SU-DHL-6 (cell line): Measurements from ENCODE around the gene POLA1.

Source experiments
- H2AFZ ChIP-seq: fragments of 200-600 bp; sonication (generic); 2 replicates; pipeline ENCODE4 v1.6.1; 2014; ENCODE audit warnings: low read depth, mild to moderate bottlenecking, moderate library complexity, mixed read lengths, antibody characterized with exemption, low read length; ENCODE audit not compliant: severe bottlenecking
- H3F3A ChIP-seq: fragments of 200-600 bp; shearing (Covaris generic); 2 replicates; pipeline ENCODE4 v1.6.0; 2016; ENCODE audit warnings: antibody characterized with exemption, mild to moderate bottlenecking; ENCODE audit not compliant: insufficient read depth
- H3K27ac ChIP-seq: fragments of 200-600 bp; sonication (generic); 2 replicates; pipeline ENCODE4 v1.5.1; 2016; ENCODE audit warnings: low read depth, mild to moderate bottlenecking, low read length, moderate library complexity, mixed read lengths
- H3K27me3 ChIP-seq: fragments of 200-600 bp; sonication (generic), shearing (Covaris generic); 2 replicates; pipeline ENCODE4 v1.6.0; 2014; ENCODE audit warnings: mild to moderate bottlenecking, low read length
- H3K36me3 ChIP-seq: fragments of 200-600 bp; sonication (generic); 2 replicates; pipeline ENCODE4 v1.6.1; 2014; ENCODE audit warnings: mild to moderate bottlenecking, low read length, mixed read lengths
- H3K4me2 ChIP-seq: fragments of 300-600, 200-600 bp; shearing (Covaris generic), sonication (generic); 2 replicates; pipeline ENCODE4 v1.6.0; 2014; ENCODE audit warnings: low read length, low read depth, mild to moderate bottlenecking; ENCODE audit not compliant: poor library complexity, severe bottlenecking
- H3K4me3 ChIP-seq: fragments of 200-600 bp; sonication (generic); 2 replicates; pipeline ENCODE4 v1.5.1; 2014; ENCODE audit warnings: antibody characterized with exemption, low read length, mild to moderate bottlenecking, mixed read lengths; ENCODE audit not compliant: insufficient read depth, poor library complexity, severe bottlenecking
- H3K79me2 ChIP-seq: fragments of 200-600 bp; sonication (generic); 2 replicates; pipeline ENCODE4 v1.6.1; 2014; ENCODE audit warnings: mild to moderate bottlenecking, low read length, moderate library complexity; ENCODE audit not compliant: insufficient read depth
- H3K9ac ChIP-seq: fragments of 200-600 bp; sonication (generic); 2 replicates; pipeline ENCODE4 v1.7.0; 2014; ENCODE audit warnings: mild to moderate bottlenecking, low read length
- H3K9me2 ChIP-seq: fragments of 200-600 bp; sonication (generic); replicated peaks from 2 replicates; pipeline ENCODE4 v1.6.1; 2014; ENCODE audit warnings: low read length; ENCODE audit not compliant: insufficient read depth
- H3K9me3 ChIP-seq: fragments of 200-600 bp; sonication (generic); 2 replicates; pipeline ENCODE4 v1.6.1; 2014; ENCODE audit warnings: low read length, mixed read lengths; ENCODE audit not compliant: insufficient read depth
- H4K20me1 ChIP-seq: fragments of 200-600 bp; sonication (generic); 2 replicates; pipeline ENCODE4 v1.6.1; 2014; ENCODE audit warnings: low read depth, mild to moderate bottlenecking, antibody characterized with exemption, low read length, moderate library complexity, mixed read lengths
- CTCF ChIP-seq: fragments of 200-600 bp; sonication (generic); IDR thresholded peaks from one replicate; pipeline ENCODE4 v1.5.1; 2017; ENCODE audit warnings: antibody characterized with exemption, mild to moderate bottlenecking, low read length, moderate library complexity; ENCODE audit not compliant: insufficient read depth, poor library complexity, severe bottlenecking
- EZH2phosphoT487 ChIP-seq: fragments of 200-600 bp; sonication (generic), shearing (Covaris generic); conservative IDR thresholded peaks from 2 replicates; pipeline ENCODE4 v1.6.1; 2018; ENCODE audit warnings: mild to moderate bottlenecking, antibody characterized with exemption, low read length, moderate library complexity, mixed read lengths

Gene POLA1

GRCh38 chrX:24718771-24719170 is 25.1 kb downstream of the POLA1 start:
- TF ChIP-seq CTCF, result no peak
- TF ChIP-seq EZH2phosphoT487, result no peak
- no peak overlapping the region for H3K27ac ChIP-seq

GRCh38 chrX:24720036-24720435 is 26.3 kb downstream of the POLA1 start:
- Histone ChIP-seq H4K20me1 (no peaks in the 10 kb centered on the region), H3K27me3 (no peaks in the 10 kb centered on the region), H3K9ac (no peak overlapping the region), H3F3A (no peaks in the 10 kb centered on the region), H3K9me3 (no peaks in the 10 kb centered on the region), H3K9me2 (no peaks in the 10 kb centered on the region), H3K4me3 (no peak overlapping the region), H3K79me2 (no peaks in the 10 kb centered on the region; the same call in 1 of the 2 replicates), H3K27ac (no peak overlapping the region), H2AFZ (no peak overlapping the region), H3K4me2 (no peak overlapping the region), H3K36me3 (peaks cover 10% of the 10 kb centered on the region; the same call in 1 of the 2 replicates)
- no peak for TF ChIP-seq EZH2phosphoT487
- no peak for TF ChIP-seq CTCF

More at GRCh38 chrX:24718771-24719170, 25.1 kb downstream of the POLA1 start:
- Histone ChIP-seq H2AFZ (no peak overlapping the region), H3K9ac (no peak overlapping the region), H3K9me3 (no peaks in the 10 kb centered on the region), H3K27me3 (no peaks in the 10 kb centered on the region), H3K4me3 (no peak overlapping the region), H3K9me2 (no peaks in the 10 kb centered on the region), H3K4me2 (no peak overlapping the region), H3K36me3 (peaks cover 10% of the 10 kb centered on the region; the same call in 1 of the 2 replicates), H3K79me2 (no peaks in the 10 kb centered on the region; the same call in 1 of the 2 replicates), H3F3A (no peaks in the 10 kb centered on the region), H4K20me1 (no peaks in the 10 kb centered on the region)

DNA sequence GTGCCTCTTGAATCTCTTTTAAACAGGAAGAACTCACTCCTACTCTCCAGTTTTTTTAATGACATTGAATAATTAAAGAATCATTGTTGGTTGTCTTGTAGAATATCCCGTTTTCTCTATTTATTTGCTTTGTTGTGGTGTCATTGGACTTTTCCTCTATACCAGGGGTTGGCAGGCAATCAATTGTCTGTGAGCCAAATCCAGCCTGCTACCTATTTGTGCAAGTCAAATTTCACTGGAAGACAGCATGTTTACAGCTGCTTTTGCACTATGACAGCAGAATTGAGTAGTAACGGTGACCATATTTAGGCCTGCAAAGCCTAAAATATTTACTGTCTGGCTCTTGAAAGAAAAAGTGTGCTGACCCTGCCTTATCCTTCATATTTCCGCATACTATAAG is 34.8 kb downstream of the POLA1 start:
- Histone ChIP-seq H3K36me3 (peaks cover 4% of the 10 kb centered on the region; the same call in 1 of the 2 replicates), H3K27ac (no peak overlapping the region)
- no peak for TF ChIP-seq CTCF
- TF ChIP-seq EZH2phosphoT487, result no peak

More for the DNA sequence above, 34.8 kb downstream of the POLA1 start:
- H3K27me3 ChIP-seq, result no peaks in the 10 kb centered on the region
- no peaks in the 10 kb centered on the region for H3K9me2 ChIP-seq
- H2AFZ ChIP-seq, result no peak overlapping the region
- no peaks in the 10 kb centered on the region for H4K20me1 ChIP-seq
- H3K79me2 ChIP-seq, result no peaks in the 10 kb centered on the region
- H3F3A ChIP-seq, result no peaks in the 10 kb centered on the region
- H3K9me3 ChIP-seq, result no peaks in the 10 kb centered on the region
- no peak overlapping the region for H3K4me2 ChIP-seq
- no peak overlapping the region for H3K9ac ChIP-seq
- H3K4me3 ChIP-seq, result no peak overlapping the region
